Upper lobe of left lung (tissue), 6 donors: ENCODE data around the gene L3MBTL3. TPM values are rescaled to one million over a fixed set of nuclear protein-coding genes. Genes with fewer than 3 reads are reported as not detected.
"Not testable (repeated sequence)": the region's sequence is repeated elsewhere in the genome, so short reads cannot be mapped to it uniquely, and the experiment has no call there.

Source experiments
- ATAC-seq, 2 donors: fragments of 200-7000 bp; cut with Tn5 transposase; one replicate each; pipeline ENCODE4 v1.9.1; 2022; ENCODE audit warnings: mild to moderate bottlenecking in 2 of 2, moderate library complexity in 2 of 2; ENCODE audit not compliant: low FRiP score in 2 of 2
- DNase-seq, 2 donors: peaks; one replicate each; pipeline ENCODE4 v3.0.0-alpha.2; 2019 to 2020
- H3K27ac ChIP-seq, 4 donors: fragments of 200-600 bp; sonication (generic); one replicate each; pipeline ENCODE4 v1.5.1; 2016 to 2019
- H3K27me3 ChIP-seq, 4 donors: fragments of 200-600 bp; sonication (generic); one replicate each; pipeline ENCODE4 v1.5.1; 2017 to 2019
- H3K36me3 ChIP-seq, 4 donors: fragments of 200-600 bp; sonication (generic); one replicate each; pipeline ENCODE4 v1.5.1; 2016 to 2019
- H3K4me1 ChIP-seq, 4 donors: fragments of 200-600 bp; sonication (generic); one replicate each; pipeline ENCODE4 v1.5.1; 2018 to 2019
- H3K4me3 ChIP-seq, 4 donors: fragments of 200-600 bp; sonication (generic); one replicate each; pipeline ENCODE4 v1.5.1; 2017 to 2019; ENCODE audit warnings: mild to moderate bottlenecking in 2 of 4, moderate library complexity in 1 of 4
- H3K9me3 ChIP-seq, 4 donors: fragments of 200-600 bp; sonication (generic); one replicate each; pipeline ENCODE4 v1.5.1; 2018 to 2019
- CTCF ChIP-seq, 6 experiments: fragments of 450-650 bp in 4 of 6; fragments of 200-600 bp in 2 of 6; sonication (generic) in 2 of 6; IDR thresholded peaks; one replicate each; pipeline ENCODE4 v1.5.1; 2016 to 2019; ENCODE audit warnings: antibody characterized with exemption in 6 of 6
- EP300 ChIP-seq, 4 donors: sonication (generic); formaldehyde crosslinking; IDR thresholded peaks; one replicate each; pipeline ENCODE4 v1.5.1; 2017; ENCODE audit warnings: antibody characterized with exemption in 4 of 4, control low read depth in 2 of 4
- POLR2A ChIP-seq, 4 donors: fragments of 450-650 bp; IDR thresholded peaks; one replicate each; pipeline ENCODE4 v1.5.1; 2016 to 2017; ENCODE audit warnings: antibody characterized with exemption in 4 of 4, mild to moderate bottlenecking in 2 of 4
- POLR2AphosphoS5 ChIP-seq, 2 donors: sonication (generic); formaldehyde crosslinking; IDR thresholded peaks; one replicate each; pipeline ENCODE4 v1.5.1; 2017; ENCODE audit warnings: antibody characterized with exemption in 2 of 2
- WGBS, 2 donors: methylation state at CpG; one replicate each; pipeline ENCODE4 v1.1.5; 2017 to 2018; 5-methylcytosine and 5-hydroxymethylcytosine counted together
- total RNA-seq, 6 donors: library from RNA; depleted of rRNA in 4 of 6; stranded (reverse); fragments of >200 nt in 4 of 6; gene quantifications; one replicate each; pipeline versions ENCODE4 v1.1.0 to v1.2.1, GENCODE V29; 2016 to 2021
- donor health status: DM: no; HTN: no; CAD: no; lungs with moderate emphysema.
- donor health status: DM: no; HTN: yes; CAD: no; lungs with severe emphysema.

L3MBTL3 gene
- total RNA-seq, 6 donors from 2014 or later, result 3.2 to 9.3 (median 6.5) TPM

GRCh38 chr6:130140084-130140483 is 121.7 kb downstream of the L3MBTL3 start:
- DNase-seq (no peak), ATAC-seq (no peak)
- 68% methylated on average over 2 of the region's 2 CpGs for WGBS, 2 donors
- Histone ChIP-seq H3K4me3 (no peak overlapping the region), H3K27me3 (no peaks in the 10 kb centered on the region), H3K9me3 (no peaks in the 10 kb centered on the region), H3K4me1 (peaks cover 0 to 4% (median 0%) of the 10 kb centered on the region in 4 donors), H3K27ac (no peak overlapping the region), H3K36me3 (no peaks in the 10 kb centered on the region)
- TF ChIP-seq EP300 (IDR thresholded peaks at IDR 0.05) (peak in 1 of 4 donors; percentile 11), POLR2A (IDR thresholded peaks at IDR 0.05) (no peak)

- no peak for ATAC-seq
- TF ChIP-seq CTCF (IDR thresholded peaks at IDR 0.05) (no peak), EP300 (IDR thresholded peaks at IDR 0.05) (no peak), POLR2A (IDR thresholded peaks at IDR 0.05) (no peak), POLR2AphosphoS5 (IDR thresholded peaks at IDR 0.05) (no peak)
- 98% methylated on average over 3 of the region's 3 CpGs for WGBS, 2 donors
Observed at GRCh38 chr6:130143709-130144108, 125.3 kb downstream of the L3MBTL3 start.

GRCh38 chr6:130147111-130147510 is 128.7 kb downstream of the L3MBTL3 start:
- 87 to 91% methylated on average over 3 of the region's 3 CpGs for WGBS, 2 donors
- TF ChIP-seq POLR2AphosphoS5 (IDR thresholded peaks at IDR 0.05) (no peak), EP300 (IDR thresholded peaks at IDR 0.05) (no peak), POLR2A (IDR thresholded peaks at IDR 0.05) (no peak), CTCF (IDR thresholded peaks at IDR 0.05) (no peak)
- H3K27ac ChIP-seq, result no peak overlapping the region
- no peaks in the 10 kb centered on the region for H3K4me1 ChIP-seq
- no peak for DNase-seq
- ATAC-seq, result no peak
- no peaks in the 10 kb centered on the region for H3K27me3 ChIP-seq
- no peak overlapping the region for H3K4me3 ChIP-seq
- no peaks in the 10 kb centered on the region for H3K36me3 ChIP-seq
- no peaks in the 10 kb centered on the region for H3K9me3 ChIP-seq

More at GRCh38 chr6:130143709-130144108, 125.3 kb downstream of the L3MBTL3 start:
- peaks cover 0 to 4% (median 0%) of the 10 kb centered on the region in 4 donors for H3K4me1 ChIP-seq
- no peak for DNase-seq
- no peaks in the 10 kb centered on the region for H3K36me3 ChIP-seq
- no peak overlapping the region for H3K27ac ChIP-seq
- H3K4me3 ChIP-seq, result no peak overlapping the region
- H3K27me3 ChIP-seq, result no peaks in the 10 kb centered on the region
- no peaks in the 10 kb centered on the region for H3K9me3 ChIP-seq

- Histone ChIP-seq H3K27me3 (no peaks in the 10 kb centered on the region), H3K4me1 (no peaks in the 10 kb centered on the region), H3K27ac (no peak overlapping the region), H3K4me3 (no peak overlapping the region), H3K36me3 (no peaks in the 10 kb centered on the region), H3K9me3 (no peaks in the 10 kb centered on the region)
- WGBS, 2 donors, result 78 to 90% methylated on average over 7 of the region's 7 CpGs
- TF ChIP-seq EP300 (IDR thresholded peaks at IDR 0.05) (no peak), POLR2AphosphoS5 (IDR thresholded peaks at IDR 0.05) (no peak), CTCF (IDR thresholded peaks at IDR 0.05) (no peak), POLR2A (IDR thresholded peaks at IDR 0.05) (no peak)
- ATAC-seq, result no peak
- no peak for DNase-seq
Observed at GRCh38 chr6:130148181-130148580, 129.8 kb downstream of the L3MBTL3 start.

- not testable (repeated sequence) for H3K4me1 ChIP-seq, ATAC-seq, H3K27me3 ChIP-seq, H3K36me3 ChIP-seq, DNase-seq, H3K4me3 ChIP-seq, H3K27ac ChIP-seq, H3K9me3 ChIP-seq
- 77 to 98% methylated on average over 2 of the region's 2 CpGs for WGBS, 2 donors
Observed at GRCh38 chr6:130149016-130149415, 130.6 kb downstream of the L3MBTL3 start.

GRCh38 chr6:130150906-130151305 is 132.5 kb downstream of the L3MBTL3 start:
- H3K27me3 ChIP-seq, result no peaks in the 10 kb centered on the region
- 72 to 77% methylated on average over 8 of the region's 8 CpGs for WGBS, 2 donors
- H3K4me1 ChIP-seq, result no peaks in the 10 kb centered on the region
- H3K4me3 ChIP-seq, result no peak overlapping the region
- no peaks in the 10 kb centered on the region for H3K9me3 ChIP-seq
- ATAC-seq, result no peak
- H3K36me3 ChIP-seq, result no peaks in the 10 kb centered on the region
- DNase-seq, result no peak
- no peak for TF ChIP-seq CTCF (IDR thresholded peaks at IDR 0.05)
- no peak for TF ChIP-seq EP300 (IDR thresholded peaks at IDR 0.05)
- H3K27ac ChIP-seq, result no peak overlapping the region
